Stimulated activated CD8-positive, alpha-beta memory T cell treated with anti-CD3 and anti-CD28 coated beads, Interleukin-2, amount 100 ng/mL, for 48 hours (primary cell): Measurements from ENCODE around the gene HAS3.
"Not testable (repeated sequence)": the region's sequence is repeated elsewhere in the genome, so short reads cannot be mapped to it uniquely, and the experiment has no call there.

Source experiments
- DNase-seq, 2 donors: peaks; one replicate each; pipeline ENCODE4 v3.0.0-alpha.2; 2020; ENCODE audit warnings: low read depth in 2 of 2

Gene HAS3

DNA sequence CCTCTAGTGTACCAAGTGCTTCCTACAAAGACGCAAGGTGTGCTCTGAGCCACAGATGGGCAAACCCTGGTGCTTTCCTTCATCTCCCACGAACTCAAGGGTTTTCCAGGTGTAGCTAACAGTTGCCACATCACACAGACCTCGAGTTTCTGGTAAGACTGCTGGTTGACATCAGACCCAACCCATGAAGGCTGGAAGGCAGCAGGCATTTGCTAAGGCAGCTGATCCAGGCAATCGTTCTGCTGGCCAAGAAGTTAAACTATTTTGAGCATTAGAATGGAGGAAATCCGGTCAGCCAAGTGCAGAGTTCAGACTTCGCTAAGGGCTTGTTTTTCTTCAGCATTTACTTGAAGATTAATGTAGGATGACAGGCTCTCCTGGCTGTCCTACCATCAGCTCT is 11.5 kb downstream of the HAS3 start:
- DNase-seq, result no peak

DNA sequence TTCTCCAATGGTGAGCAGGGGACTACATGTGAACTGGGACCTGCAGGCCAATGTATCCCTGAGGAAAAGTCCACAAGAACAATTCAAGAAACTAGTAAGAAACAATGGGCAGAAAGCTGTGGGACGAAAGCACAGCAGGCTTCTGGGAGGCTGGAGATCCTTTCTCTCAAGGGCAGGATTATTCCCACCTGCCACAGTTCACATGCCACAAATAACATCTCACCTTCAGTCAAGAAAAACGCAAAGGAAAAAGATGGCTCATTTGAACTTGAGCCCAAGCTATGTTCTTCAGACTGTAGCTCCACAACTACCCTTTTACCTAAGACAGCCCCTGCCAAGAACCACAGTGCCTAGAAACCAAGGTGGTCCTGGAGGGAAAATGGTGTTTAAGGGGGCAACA is 13.0 kb downstream of the HAS3 start:
- no peak for DNase-seq

DNA sequence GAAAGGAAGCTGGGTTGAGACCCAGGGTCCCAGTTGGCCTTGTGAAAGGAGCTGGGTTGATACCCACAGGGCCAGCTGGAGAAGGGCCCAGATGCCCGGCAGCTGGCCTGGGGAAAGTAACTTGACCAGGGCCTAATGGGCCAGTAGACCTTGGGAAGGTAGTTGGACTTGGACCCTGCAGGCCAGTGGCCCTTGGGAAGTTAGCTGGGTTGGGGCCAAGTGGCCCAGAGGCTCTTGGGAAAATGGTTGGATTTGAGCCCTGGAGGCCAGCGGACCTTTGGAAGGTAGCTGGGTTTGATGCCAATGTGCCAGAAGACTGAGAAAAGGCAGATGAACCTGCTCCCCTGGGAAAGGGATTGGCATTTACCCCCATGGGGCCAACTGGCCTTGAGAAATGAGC is 13.5 kb downstream of the HAS3 start:
- no peak for DNase-seq

DNA sequence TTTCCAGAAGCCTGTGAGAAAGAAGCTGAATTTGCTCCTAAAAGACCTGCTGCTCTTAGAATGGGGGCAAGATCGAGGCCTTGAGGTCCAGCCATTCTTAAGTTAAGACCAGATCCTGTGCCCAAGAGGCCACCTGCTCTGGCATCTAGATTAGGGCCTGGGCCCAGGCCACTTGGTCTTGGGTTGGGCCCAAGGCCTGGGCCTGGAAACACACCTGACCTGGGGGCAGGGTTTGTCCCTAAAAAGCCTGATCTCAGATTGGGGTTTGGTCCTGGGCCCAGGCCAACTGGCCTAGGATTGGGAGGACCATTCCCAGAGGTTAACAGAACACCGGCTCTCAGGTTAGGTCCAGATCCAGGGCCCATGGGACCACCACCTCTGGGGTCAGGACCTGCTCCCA is 14.1 kb downstream of the HAS3 start:
- no peak for DNase-seq

DNA sequence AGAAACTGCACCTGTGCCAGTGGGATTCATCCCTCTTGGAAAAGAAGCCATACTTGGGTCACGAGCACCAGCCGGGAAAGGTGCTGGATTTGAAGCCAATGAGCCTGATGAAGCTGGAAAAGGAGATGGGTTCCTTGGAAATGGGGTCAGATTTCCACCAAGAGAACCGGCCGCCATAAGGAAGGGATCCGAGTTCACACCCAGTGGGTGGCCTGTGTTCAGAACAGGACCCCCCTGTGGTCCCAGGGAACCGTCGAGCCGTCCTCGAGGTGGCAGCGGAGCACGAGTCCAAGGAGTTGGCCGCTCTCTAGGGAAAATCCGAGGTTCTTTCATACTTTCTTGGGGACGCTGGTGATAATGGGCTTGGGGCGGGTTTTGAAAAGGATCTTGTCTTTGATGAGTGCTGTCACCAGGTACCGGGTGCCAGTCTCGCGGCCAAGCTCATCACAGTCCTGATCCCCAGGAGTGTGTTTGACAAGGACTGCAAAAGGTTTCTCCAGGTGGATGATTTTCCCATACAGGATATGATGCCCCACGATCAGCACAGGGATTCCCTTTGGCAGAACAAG is 14.7 kb downstream of the HAS3 start:
- no peak for DNase-seq

DNA sequence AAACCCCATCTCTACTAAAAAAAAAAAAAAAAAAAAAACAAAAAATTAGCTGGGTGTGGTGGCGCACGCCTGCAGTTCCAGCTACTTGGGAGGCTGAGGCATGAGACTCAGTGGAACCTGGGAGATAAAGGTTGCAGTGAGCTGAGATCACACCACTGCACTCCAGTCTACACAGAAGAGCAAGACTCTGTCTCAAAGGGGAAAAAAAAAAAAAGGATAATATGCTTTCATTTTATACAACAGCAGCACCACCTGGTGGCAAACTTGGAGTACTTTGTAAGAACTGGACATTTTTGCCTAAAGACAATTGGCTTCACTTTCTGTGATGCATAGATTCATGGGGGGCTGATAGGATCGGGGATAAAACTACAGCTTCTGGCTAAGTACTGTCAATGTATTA is 18.5 kb downstream of the HAS3 start:
- DNase-seq, result no peak

DNA sequence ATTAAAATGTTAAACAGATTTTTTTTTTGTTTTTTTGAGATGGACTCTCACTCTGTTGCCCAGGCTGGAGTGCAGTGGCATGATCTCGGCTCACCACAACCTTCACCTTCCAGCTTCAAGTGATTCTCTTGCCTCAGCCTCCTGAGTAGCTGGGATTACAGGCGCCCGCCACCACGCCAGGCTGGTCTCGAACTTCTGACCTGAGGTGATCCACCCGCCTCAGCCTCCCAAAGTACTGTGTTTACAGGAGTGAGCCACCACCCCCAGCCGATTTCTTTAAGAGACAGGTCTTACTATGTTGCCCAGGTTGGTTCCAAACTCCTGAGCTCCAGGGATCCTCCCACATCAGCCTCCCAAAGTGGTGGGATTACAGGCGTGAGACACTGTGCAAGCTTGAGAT is 19.0 kb downstream of the HAS3 start:
- not testable (repeated sequence) for DNase-seq

DNA sequence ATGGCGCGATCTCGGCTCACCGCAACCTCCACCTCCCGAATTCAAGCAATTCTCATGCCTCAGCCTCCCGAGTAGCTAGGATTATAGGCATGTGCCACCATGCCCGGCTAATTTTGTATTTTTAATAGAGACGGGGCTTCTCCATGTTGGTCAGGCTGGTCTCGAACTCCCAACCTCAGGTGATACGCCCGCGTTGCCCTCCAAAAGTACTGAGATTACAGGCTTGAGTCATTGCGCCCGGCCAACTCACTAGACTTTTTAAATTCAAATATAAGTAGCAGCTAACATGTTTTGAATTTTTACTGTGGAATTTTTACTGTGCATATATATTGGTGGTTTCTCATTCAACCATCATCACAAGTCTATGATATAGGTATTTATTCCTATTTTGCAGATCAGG is 19.5 kb downstream of the HAS3 start:
- not testable (repeated sequence) for DNase-seq

DNA sequence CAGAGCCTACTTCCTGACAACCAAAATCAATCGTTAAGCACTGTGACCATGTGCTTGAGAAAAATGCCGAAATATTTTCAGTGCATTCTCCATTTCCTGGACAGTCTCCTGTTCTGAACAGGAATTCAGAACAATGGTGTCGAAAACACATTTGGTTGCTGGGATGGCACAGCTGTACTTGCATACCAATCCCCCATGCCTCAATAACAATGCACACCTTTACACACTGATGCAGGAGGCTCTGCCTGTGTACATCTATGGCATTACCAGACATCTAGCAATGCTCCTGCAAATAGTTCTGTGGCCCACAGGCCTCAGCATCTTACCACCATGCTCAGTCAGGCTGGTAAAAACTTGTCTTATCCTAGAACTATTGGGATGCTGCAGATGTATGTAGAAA is 20.8 kb downstream of the HAS3 start:
- no peak for DNase-seq

DNA sequence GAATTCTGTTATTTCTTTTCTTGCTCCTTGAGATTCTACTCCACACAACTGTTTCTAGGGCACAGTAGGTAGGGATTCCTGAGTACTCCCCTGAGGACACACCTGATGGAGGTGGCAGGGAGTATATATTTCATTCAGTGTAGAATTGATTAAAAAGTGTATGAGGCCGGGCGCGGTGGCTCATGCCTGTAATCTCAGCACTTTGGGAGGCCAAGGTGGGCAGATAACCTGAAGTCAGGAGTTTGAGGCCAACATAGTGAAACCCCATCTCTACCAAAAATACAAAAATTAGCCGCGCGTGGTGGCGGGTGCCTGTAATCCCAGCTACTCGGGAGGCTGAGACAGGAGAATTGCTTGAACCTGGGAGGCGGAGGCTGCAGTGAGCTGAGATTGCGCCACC is 21.3 kb downstream of the HAS3 start:
- not testable (repeated sequence) for DNase-seq

DNA sequence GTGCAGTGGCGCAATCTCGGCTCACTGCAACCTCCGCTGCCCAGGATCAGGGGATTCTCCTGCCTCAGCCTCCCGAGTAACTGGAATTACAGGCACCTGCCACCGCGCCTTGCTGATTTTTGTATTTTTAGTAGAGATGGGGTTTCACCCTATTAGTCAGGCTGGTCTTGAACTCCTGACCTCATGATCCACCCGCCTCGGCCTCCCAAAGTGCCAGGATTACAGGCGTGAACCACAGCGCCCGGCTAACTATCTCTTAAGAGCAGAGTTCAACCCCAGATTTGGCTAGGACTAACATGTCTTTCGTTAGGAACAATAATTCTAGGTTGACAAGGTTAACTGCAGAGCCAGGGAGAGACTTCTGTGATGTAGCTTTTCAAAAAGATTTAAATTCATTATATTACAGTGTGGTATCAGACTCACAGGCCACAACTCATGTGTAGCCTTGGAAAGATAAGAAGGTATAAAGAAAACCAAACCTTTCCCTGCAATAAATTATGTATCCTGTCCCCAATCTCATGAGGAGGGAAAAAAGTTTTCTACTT is 22.6 kb downstream of the HAS3 start:
- DNase-seq, result no peak

DNA sequence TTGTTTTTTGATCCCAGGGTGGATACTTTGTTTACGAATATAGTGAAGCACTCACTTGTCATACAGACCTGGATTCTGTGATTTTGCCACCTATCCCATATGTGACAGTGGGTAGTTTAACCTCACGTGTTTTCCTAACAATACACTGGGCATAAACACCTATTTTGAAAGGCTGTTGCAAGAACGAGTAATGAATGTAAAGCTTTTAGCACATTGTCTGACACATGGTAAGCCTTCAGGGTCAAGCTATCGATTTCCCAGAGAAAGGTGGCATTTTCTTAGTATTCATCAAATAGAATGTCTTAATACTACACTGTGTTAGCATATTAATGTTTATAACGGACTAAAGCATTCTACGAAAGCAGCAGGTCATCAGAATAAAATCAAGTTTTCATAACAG is 25.0 kb downstream of the HAS3 start:
- DNase-seq, result no peak

DNA sequence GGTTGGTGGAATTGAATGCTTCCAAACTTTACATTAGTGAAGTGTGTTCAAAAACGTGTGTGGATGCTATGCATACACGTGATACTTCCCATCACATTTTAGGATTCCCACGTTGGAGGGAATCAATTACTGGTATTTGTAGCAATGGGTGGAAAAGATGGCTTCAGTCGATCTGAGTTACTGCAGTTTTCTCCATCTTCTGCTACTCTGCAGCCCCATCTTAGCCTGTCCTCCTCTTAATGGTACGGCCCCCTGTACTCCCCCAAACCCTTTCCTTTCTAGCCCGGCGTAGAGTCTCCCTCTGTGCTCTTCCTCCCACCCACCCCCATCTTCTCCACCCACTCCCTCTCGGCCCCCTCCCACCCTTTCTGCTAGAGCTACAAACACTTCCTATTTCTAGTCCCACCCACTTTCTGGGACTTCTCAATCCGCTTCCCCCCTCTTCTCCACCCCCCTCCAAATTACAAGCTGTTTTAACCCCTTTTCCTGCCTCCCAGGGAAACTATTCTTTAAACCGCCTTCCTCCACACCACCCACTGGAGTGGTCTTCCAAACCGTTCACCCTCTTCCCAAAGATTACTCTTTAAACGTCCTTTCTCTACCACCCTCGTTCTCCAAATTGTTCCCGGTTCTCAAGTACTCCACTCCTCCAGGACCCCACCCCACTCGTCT is 25.9 kb downstream of the HAS3 start:
- DNase-seq, result no peak

DNA sequence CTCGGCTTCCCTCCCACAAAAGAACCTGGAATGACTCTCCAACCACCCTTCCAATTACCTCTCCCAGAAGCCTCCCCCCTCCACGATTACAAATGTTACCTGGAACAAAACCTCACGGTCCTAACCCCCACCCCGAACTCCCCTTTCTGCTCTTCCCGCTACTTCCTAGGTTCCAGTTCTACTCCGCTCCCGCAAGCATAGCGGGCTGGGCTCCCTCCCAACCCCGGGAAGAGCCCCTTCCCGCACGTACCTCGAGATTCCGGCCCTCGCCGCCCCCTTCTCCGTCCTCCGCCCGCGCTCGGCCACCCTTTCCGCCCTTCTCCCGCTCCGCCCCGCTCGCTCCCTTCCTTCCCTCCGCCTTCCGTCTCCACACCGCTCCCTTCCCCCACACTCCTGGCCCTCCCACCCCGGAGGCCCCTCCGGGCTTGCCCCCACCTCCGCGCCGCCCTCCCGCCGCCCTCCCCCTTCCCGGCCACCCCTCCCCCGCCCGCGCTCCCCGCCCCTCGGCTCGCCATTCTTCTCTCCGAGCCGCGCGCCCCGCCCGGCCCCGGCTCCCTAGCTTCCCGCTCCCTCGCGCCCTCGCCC is 26.5 kb downstream of the HAS3 start:
- peak; percentile 80 to 82 for DNase-seq

DNA sequence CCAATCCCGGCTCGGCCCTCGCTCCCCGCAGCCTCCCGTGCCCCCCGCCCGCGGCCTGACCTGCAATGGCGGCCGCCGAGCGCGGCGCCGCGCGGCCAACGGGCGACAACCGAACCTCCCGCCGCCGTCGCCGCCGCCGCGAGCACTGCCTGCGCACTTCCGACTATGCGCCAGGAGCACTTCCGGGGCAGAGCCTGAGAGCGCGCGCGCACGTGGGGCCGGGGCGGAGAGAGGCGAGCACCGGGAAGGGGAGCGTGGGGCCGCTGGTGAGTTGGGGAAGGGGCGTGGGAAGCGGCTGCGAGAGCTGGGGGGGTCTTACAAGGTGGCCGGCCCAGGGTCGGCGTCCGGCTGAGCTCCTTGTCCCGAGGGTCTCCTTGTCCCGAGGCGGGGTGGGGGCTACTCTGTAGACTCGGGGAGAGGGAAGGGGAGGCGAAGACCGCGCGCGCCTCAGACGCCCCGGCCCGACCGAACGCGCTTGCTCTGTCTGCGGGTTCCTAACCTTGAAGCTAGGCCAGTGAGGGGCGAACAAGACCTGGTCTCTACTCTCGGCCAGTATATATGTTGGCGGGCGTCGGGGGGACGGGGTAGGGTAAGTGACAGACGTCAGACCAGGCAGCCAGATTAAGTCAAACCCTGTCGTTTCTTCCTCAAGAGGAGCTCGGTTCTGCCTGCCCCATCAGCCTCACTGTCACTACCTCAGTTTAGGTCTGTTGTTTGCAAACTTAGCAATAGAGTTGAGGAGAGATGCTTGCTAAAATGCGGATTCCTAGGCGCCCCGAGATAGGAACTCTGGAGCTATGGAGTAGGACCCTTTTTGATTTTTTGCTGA is 27.2 kb downstream of the HAS3 start, which contains the start of the genes CHTF8 and UTP4:
TSS of gene CHTF8 (minus strand) at position 165 of the 829 bp plus-strand sequence. CDS start 11,130 bp downstream, outside the sequence.
TSS of gene UTP4 (plus strand) at position 226 of the 829 bp plus-strand sequence. CDS start 811 bp downstream, outside the sequence.
- peak; percentile 85 to 86 for DNase-seq

DNA sequence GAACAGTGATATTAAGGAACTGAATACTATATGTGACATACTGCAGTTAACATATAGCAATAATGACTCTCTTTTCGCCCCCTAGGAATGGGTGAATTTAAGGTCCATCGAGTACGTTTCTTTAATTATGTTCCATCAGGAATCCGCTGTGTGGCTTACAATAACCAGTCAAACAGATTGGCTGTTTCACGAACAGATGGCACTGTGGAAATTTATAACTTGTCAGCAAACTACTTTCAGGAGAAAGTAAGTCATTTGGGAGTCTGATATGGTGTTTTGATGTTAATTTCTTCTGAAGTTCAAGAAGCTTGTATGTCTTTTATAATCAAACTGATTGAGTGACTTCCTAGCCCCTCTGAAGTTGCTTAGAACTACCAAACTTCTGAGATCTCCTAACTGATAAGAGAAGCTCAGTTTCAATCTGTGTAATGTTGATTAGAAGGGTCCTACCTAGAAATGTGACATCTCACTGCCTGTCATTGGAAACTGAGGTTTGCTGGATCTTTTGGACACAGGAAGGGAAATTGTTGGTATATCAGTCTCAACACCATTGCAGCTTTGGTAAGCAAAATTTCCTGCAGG is 28.0 kb downstream of the HAS3 start:
- DNase-seq, result no peak

DNA sequence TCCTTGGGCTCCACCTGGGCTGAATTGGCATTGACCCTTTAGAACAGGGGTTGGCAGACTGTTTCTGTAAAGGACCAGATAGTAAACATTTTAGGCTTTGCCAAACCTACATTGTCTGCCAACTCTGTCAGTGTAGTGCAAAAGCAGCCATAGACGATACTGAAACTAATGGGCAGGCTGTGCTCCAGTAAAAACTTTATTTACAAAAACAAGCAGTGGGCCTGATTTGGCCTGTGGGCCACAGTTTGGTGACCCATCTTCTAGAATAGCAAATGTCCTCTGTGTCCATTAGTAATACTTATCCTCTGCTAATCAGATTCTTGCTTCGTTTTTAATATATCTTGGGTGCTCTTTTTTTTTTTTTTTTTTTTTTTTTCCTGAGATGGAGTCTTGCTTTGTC is 33.2 kb downstream of the HAS3 start:
- no peak for DNase-seq

DNA sequence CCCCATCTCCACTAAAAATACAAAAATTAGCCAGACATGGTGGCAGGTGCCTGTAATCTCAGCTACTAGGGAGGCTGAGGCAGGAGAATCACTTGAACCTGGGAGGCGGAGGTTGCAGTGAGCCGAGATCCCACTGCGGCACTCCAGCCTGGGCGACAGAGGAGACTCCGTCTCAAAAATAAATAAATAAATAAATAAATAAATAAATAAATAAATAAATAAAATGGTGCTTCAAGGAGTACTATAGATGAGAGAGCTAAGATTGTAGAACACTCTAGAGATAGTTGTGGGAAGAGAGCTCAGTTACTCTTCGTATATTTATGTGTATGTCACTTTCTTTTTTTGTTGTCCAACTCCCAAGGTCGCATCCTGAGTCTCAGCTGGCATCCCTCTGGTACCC is 34.0 kb downstream of the HAS3 start:
- DNase-seq, result not testable (repeated sequence)

DNA sequence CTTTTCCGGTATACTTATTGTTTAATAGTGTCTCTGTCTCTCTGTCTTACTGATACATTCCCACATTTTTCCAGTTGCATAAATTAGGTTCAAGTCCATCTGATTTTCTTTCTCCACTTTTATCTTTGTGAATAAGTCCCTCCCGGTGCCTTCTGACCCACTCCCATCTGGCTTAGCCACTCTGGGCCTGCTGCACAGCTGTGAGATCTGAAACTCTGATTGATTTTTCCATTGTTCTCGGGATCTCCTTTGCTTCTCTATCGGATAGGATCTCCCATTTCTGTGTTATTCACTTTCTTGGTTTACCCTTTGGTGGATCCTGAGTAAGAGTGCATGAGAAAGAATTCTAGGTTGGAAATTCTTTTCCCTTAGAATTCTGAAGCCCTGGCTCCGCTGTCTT is 35.6 kb downstream of the HAS3 start:
- DNase-seq, result no peak

DNA sequence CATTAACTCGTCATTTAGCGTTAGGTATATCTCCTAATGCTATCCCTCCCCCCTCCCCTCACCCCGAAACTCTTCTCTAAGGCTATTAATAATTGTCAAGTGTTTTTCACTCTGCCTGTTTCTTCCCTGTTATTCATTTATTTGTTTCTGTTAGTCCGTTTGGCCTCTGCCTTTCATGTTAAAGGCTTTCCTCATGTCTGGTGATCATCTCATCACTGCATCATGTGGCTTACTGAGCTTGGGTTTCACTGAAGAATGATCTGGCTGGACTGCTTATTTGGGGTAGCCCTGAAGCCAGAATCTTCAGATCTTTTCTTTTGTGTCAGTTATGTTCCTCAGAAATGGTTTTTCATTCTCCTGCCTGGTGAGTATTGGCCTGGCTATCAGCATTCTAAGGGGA is 36.5 kb downstream of the HAS3 start:
- DNase-seq, result no peak

DNA sequence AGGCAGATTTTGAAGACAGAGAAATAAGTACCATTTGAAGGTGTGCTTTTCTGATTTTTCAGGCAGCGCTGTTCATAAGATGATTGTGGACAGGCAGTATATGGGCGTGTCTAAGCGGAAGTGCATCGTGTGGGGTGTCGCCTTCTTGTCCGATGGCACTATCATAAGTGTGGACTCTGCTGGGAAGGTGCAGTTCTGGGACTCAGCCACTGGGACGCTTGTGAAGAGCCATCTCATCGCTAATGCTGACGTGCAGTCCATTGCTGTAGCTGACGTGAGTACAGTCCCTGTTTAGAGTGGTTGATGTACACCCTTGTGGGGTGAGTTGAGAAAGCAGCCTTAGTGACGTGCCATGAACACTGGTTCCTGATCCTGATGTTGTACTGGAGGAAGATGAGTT is 37.7 kb downstream of the HAS3 start:
- no peak for DNase-seq

DNA sequence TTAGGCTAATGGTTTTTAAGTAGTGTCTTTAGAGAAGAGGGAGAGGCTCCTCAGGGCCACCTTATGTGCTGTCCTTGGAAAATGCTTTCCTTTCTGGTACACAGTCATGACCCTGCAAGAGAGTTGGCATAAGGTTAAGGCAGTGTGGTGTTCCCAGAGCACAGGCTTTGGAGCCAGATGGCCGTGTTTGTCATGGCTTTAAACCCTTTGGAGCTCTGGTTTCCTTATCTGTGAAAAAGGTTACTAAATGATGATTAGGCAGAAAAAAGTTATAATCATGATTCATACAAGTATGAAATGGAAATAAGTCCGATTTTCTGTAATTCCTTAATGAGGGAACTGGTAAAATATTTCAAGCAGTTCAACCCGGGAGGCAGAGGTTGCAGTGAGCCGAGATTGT is 40.2 kb downstream of the HAS3 start:
- no peak for DNase-seq
